ENCODE results near the gene CDCA4. TPM values are rescaled to one million over a fixed set of nuclear protein-coding genes. Genes with fewer than 3 reads are reported as not detected.

The CDCA4 gene
- total RNA-seq, 1 experiment from 2014 or later, result 111 TPM

DNA sequence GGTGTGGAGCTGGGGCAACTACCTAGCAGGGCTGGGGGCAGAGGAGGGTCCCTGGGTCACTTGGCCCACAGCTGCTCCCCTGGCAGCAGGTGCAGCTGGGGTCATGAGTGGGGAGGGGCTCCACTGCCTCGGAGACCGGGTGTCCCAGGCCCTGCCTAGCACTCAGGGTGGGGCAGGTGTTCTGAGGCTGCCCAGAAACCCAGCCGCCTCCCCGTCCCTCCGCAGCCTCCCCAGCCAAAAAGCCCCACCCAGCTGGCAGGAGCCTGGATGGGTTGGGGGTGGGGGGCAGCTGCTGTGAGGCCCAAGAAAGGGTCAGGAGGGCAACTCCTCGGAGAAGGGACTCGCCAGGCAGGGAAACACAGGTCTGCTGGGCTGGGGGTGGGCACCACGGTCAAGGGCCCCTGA, 53.9 kb downstream of the CDCA4 start:
- no peaks in the 10 kb centered on the region for H3K36me3 ChIP-seq (replicated peaks; ENCODE audit: control insufficient read depth, insufficient read depth, low read length)
- DNase-seq, result no peak
- no peak overlapping the region for H3K4me3 ChIP-seq (ENCODE audit: insufficient read depth, low read depth, low read length)
- peaks cover 1% of the 10 kb centered on the region for H3K27me3 ChIP-seq (ENCODE audit: control insufficient read depth, insufficient read depth, low read length)

DNA sequence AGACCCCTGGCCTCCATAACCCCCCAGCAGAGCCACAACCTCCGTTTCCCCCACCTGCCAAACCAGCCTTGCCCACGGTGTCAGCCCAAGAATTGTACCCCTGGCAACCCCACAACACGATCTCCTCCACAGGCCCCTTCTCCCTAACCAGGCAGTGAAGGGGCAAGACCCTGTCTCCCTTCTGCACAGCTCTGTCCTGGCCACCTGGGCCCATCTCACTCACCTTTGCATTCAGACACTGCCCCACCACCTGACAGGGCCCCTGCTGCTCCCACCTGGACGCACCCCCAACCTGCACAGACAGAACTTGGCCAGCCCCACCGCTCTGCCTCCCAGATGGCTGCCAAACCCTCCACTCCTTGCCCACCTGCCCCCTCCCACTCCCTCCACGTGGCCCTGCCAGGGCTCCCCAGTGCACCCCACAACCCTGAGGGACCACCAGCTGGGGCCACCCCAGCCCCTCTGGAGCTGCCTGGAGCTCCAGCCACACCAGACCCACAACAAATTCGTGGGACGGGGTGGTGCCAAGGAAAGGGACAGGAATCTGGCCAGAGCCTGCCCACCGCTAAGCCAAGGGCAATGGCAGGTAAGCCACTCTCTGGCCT, 54.5 kb downstream of the CDCA4 start:
- H3K27me3 ChIP-seq (ENCODE audit: control insufficient read depth, insufficient read depth, low read length), result peaks cover 1% of the 10 kb centered on the region
- no peak for DNase-seq
- no peak overlapping the region for H3K4me3 ChIP-seq (ENCODE audit: insufficient read depth, low read depth, low read length)
- H3K36me3 ChIP-seq (replicated peaks; ENCODE audit: control insufficient read depth, insufficient read depth, low read length), result no peaks in the 10 kb centered on the region

DNA sequence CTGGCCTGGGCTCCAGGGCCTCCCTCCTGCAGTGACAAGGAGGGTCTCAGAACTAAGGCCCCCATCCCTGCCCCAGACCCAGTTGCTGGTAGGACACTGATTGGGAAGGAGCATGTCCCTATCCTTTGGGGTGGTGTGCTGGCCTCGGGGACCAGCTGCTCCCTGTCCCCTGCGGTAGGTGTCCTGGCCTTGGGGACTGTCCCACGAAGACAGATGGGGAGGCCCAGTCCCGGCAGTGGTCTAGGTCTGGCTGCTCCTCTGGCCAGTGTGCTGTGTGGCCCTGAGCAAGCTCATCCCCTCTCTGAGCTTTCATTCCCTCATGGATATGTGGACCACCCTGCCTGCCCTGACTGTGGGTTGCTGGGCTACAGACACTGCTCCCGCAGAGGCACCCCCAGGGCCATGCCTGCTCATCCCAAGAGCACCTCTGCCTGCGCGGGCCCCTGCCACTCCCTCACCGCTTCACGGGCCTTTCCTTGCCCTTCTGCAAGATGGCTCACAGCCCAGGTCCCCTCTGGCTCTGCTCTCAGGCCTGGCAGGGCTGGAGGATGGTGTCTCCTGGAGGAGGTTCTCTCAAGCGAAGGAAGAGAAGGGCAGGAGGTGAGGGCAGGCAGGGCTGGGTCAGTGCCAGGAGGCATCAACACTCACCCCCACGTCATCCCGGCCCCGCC, 55.2 kb downstream of the CDCA4 start:
- Histone ChIP-seq H3K27me3 (ENCODE audit: control insufficient read depth, insufficient read depth, low read length) (peaks cover 1% of the 10 kb centered on the region), H3K4me3 (ENCODE audit: insufficient read depth, low read depth, low read length) (no peak overlapping the region), H3K36me3 (replicated peaks; ENCODE audit: control insufficient read depth, insufficient read depth, low read length) (no peaks in the 10 kb centered on the region)
- DNase-seq, result no peak

DNA sequence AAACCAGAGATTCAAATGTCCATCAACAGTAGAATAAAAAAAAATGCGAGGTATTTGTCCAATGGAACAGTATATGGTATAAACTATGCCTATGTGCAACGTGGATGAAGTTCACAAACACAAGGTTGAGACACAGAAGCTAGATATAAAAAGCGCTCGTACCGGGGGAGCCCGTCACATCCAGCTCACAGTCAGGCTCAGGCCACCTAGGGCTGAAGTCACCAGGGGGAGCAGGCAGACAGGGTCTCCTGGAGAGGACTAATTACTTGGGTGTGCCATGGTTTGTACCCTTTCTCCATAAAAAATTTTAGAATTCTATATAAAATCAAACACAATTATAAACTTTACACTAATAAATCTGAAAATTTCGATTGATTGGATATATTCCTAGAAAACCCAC, 56.3 kb downstream of the CDCA4 start:
- DNase-seq, result no peak
- H3K27me3 ChIP-seq (ENCODE audit: control insufficient read depth, insufficient read depth, low read length), result peaks cover 1% of the 10 kb centered on the region
- H3K36me3 ChIP-seq (replicated peaks; ENCODE audit: control insufficient read depth, insufficient read depth, low read length), result no peaks in the 10 kb centered on the region
- H3K4me3 ChIP-seq (ENCODE audit: insufficient read depth, low read depth, low read length), result no peak overlapping the region

Other genes with a start within 250 kb of the CDCA4 start
- gene AKT1, start 225.3 kb downstream of the CDCA4 start, total RNA-seq (2014; rRNA removed; shearing (Covaris generic)), result 152 and 165 TPM in 2 replicates
- 9.1 and 9.5 TPM in 2 replicates for gene ZBTB42, start 220.0 kb downstream of the CDCA4 start, total RNA-seq (2014; rRNA removed; shearing (Covaris generic))
- 20.8 and 21.4 TPM in 2 replicates for gene CEP170B, start 155.8 kb downstream of the CDCA4 start, total RNA-seq (2014; rRNA removed; shearing (Covaris generic))
- gene PLD4, start 96.2 kb downstream of the CDCA4 start, total RNA-seq (2014; rRNA removed; shearing (Covaris generic)), result 0.11 TPM in 1 of 2 replicates, not detected in the other
- 2.0 and 2.3 TPM in 2 replicates for gene AHNAK2, start 42.7 kb downstream of the CDCA4 start, total RNA-seq (2014; rRNA removed; shearing (Covaris generic))
- 3.5 and 3.7 TPM in 2 replicates for gene CLBA1, start 35.3 kb downstream of the CDCA4 start, total RNA-seq (2014; rRNA removed; shearing (Covaris generic))
- gene GPR132, start 44.3 kb upstream of the CDCA4 start, total RNA-seq (2014; rRNA removed; shearing (Covaris generic)), result not detected in 2 replicates
- gene JAG2, start 147.7 kb upstream of the CDCA4 start, total RNA-seq (2014; rRNA removed; shearing (Covaris generic)), result 13.0 and 17.9 TPM in 2 replicates
- 30.4 and 33.6 TPM in 2 replicates for gene NUDT14, start 160.2 kb upstream of the CDCA4 start, total RNA-seq (2014; rRNA removed; shearing (Covaris generic))
- gene BTBD6, start 227.4 kb upstream of the CDCA4 start, total RNA-seq (2014; rRNA removed; shearing (Covaris generic)), result 18.7 and 22.3 TPM in 2 replicates